ENCODE data around the gene TMEM141.

DNA sequence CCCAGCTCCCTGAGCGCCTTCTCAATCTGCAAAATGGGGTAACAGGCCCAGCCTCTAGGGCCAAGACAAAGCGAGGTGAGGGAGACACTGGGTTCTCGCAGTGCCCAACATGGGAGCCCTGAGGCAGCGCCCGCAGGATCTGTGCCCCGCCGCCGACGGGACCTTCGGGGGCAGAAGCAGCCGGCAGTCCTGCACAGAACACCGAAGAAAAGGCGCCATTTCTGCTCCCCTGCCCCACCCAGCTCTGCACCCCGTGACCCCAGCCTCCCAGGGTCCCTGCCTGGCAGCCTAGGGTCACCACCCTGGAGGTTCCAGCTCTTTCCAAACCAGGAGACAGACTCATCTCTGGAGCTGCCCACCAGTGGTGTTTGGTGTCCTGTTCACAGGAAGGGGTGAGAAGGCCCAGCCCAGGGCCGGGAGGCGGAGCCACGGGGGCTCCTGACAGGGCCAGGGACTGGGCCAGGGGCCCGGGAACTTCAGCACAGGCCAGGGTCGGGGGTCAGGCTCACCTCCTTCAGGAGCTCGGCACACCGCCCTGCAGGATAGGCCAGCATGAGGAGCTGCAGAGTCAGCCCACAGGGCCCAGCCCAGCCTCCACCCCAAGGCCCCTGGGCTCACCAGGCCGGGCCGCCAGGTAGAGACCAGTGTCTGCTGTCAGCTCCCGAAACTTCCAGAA, 36.4 kb upstream of the TMEM141 start:
- TF ChIP-seq, protein P1, sequence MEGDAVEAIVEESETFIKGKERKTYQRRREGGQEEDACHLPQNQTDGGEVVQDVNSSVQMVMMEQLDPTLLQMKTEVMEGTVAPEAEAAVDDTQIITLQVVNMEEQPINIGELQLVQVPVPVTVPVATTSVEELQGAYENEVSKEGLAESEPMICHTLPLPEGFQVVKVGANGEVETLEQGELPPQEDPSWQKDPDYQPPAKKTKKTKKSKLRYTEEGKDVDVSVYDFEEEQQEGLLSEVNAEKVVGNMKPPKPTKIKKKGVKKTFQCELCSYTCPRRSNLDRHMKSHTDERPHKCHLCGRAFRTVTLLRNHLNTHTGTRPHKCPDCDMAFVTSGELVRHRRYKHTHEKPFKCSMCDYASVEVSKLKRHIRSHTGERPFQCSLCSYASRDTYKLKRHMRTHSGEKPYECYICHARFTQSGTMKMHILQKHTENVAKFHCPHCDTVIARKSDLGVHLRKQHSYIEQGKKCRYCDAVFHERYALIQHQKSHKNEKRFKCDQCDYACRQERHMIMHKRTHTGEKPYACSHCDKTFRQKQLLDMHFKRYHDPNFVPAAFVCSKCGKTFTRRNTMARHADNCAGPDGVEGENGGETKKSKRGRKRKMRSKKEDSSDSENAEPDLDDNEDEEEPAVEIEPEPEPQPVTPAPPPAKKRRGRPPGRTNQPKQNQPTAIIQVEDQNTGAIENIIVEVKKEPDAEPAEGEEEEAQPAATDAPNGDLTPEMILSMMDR (IDR thresholded peaks at IDR 0.05; ENCODE audit: poor library complexity, severe bottlenecking): no peak
- TF ChIP-seq POLR2AphosphoS5 (IDR thresholded peaks at IDR 0.05) (no peak), EP300 (conservative IDR thresholded peaks at IDR 0.05; ENCODE audit: poor library complexity, severe bottlenecking) (no peak), TAF1 (IDR thresholded peaks at IDR 0.05; ENCODE audit: low read depth) (no peak), EZH2 (IDR thresholded peaks at IDR 0.05; ENCODE audit: borderline replicate concordance, insufficient read depth, low read length, poor library complexity, severe bottlenecking) (no peak)
- TF ChIP-seq, protein P2, sequence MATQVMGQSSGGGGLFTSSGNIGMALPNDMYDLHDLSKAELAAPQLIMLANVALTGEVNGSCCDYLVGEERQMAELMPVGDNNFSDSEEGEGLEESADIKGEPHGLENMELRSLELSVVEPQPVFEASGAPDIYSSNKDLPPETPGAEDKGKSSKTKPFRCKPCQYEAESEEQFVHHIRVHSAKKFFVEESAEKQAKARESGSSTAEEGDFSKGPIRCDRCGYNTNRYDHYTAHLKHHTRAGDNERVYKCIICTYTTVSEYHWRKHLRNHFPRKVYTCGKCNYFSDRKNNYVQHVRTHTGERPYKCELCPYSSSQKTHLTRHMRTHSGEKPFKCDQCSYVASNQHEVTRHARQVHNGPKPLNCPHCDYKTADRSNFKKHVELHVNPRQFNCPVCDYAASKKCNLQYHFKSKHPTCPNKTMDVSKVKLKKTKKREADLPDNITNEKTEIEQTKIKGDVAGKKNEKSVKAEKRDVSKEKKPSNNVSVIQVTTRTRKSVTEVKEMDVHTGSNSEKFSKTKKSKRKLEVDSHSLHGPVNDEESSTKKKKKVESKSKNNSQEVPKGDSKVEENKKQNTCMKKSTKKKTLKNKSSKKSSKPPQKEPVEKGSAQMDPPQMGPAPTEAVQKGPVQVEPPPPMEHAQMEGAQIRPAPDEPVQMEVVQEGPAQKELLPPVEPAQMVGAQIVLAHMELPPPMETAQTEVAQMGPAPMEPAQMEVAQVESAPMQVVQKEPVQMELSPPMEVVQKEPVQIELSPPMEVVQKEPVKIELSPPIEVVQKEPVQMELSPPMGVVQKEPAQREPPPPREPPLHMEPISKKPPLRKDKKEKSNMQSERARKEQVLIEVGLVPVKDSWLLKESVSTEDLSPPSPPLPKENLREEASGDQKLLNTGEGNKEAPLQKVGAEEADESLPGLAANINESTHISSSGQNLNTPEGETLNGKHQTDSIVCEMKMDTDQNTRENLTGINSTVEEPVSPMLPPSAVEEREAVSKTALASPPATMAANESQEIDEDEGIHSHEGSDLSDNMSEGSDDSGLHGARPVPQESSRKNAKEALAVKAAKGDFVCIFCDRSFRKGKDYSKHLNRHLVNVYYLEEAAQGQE (IDR thresholded peaks at IDR 0.05; ENCODE audit: borderline replicate concordance): no peak
